ENCODE results near the gene TNNT3. TPM values are rescaled to one million over a fixed set of nuclear protein-coding genes. Genes with fewer than 3 reads are reported as not detected.

TNNT3 gene
- total RNA-seq, 1 donor from 2014 or later: not detected

- DNase-seq (ENCODE audit: extremely low read depth, low read depth, low spot score): no peak
These were observed 28.2 kb downstream of the TNNT3 start for GRCh38 chr11:1947592-1948237.

GRCh38 chr11:1948389-1948788 is 28.9 kb downstream of the TNNT3 start:
- DNase-seq (ENCODE audit: extremely low read depth, low read depth, low spot score): no peak

GRCh38 chr11:1949302-1949701 is 29.8 kb downstream of the TNNT3 start:
- no peak for DNase-seq (ENCODE audit: extremely low read depth, low read depth, low spot score)

- no peak for DNase-seq (ENCODE audit: extremely low read depth, low read depth, low spot score)
These were observed 30.4 kb downstream of the TNNT3 start for GRCh38 chr11:1949922-1950321.

- no peak for DNase-seq (ENCODE audit: extremely low read depth, low read depth, low spot score)
These were observed 33.4 kb downstream of the TNNT3 start for GRCh38 chr11:1952806-1953482.

- no peak for DNase-seq (ENCODE audit: extremely low read depth, low read depth, low spot score)
These were observed 34.2 kb downstream of the TNNT3 start for GRCh38 chr11:1953489-1954266.

GRCh38 chr11:1958367-1958766 is 38.9 kb downstream of the TNNT3 start:
- no peak for DNase-seq (ENCODE audit: extremely low read depth, low read depth, low spot score)

GRCh38 chr11:1959786-1960185 is 40.3 kb downstream of the TNNT3 start:
- no peak for DNase-seq (ENCODE audit: extremely low read depth, low read depth, low spot score)

GRCh38 chr11:1963864-1964263 is 44.4 kb downstream of the TNNT3 start:
- DNase-seq (ENCODE audit: extremely low read depth, low read depth, low spot score): no peak

GRCh38 chr11:1964348-1964747 is 44.8 kb downstream of the TNNT3 start:
- DNase-seq (ENCODE audit: extremely low read depth, low read depth, low spot score): no peak

- DNase-seq (ENCODE audit: extremely low read depth, low read depth, low spot score): no peak
These were observed 45.5 kb downstream of the TNNT3 start for GRCh38 chr11:1964955-1965354.

GRCh38 chr11:1966531-1966930 is 47.0 kb downstream of the TNNT3 start:
- DNase-seq (ENCODE audit: extremely low read depth, low read depth, low spot score): no peak

- DNase-seq (ENCODE audit: extremely low read depth, low read depth, low spot score): no peak
These were observed 48.2 kb downstream of the TNNT3 start for GRCh38 chr11:1967641-1968225.

- DNase-seq (ENCODE audit: extremely low read depth, low read depth, low spot score): no peak
These were observed 49.0 kb downstream of the TNNT3 start for GRCh38 chr11:1968454-1969002.

GRCh38 chr11:1969035-1969434 is 49.5 kb downstream of the TNNT3 start:
- DNase-seq (ENCODE audit: extremely low read depth, low read depth, low spot score): no peak

- DNase-seq (ENCODE audit: extremely low read depth, low read depth, low spot score): no peak
These were observed 50.3 kb downstream of the TNNT3 start for GRCh38 chr11:1969776-1970175.

- no peak for DNase-seq (ENCODE audit: extremely low read depth, low read depth, low spot score)
These were observed 51.5 kb downstream of the TNNT3 start for GRCh38 chr11:1970956-1971355.

- no peak for DNase-seq (ENCODE audit: extremely low read depth, low read depth, low spot score)
These were observed 55.7 kb downstream of the TNNT3 start for GRCh38 chr11:1975185-1975584.

- no peak for DNase-seq (ENCODE audit: extremely low read depth, low read depth, low spot score)
These were observed 59.4 kb downstream of the TNNT3 start for GRCh38 chr11:1978720-1979473.

GRCh38 chr11:1979607-1980006 is 60.1 kb downstream of the TNNT3 start:
- no peak for DNase-seq (ENCODE audit: extremely low read depth, low read depth, low spot score)

Data from glomerular endothelial cell (primary cell).